Spleen (tissue), 11 donors: ENCODE data around the gene PRSS57. TPM values are rescaled to one million over a fixed set of nuclear protein-coding genes. Genes with fewer than 3 reads are reported as not detected.

Experiments used
- DNase-seq: peaks from one replicate; pipeline ENCODE4 v3.0.0-alpha.2; 2020
- H3K27ac ChIP-seq, 8 donors: fragments of 200-600 bp; sonication (generic) in 7 of 8; 1 replicate in 4 of 8; 2 replicates in 4 of 8; pipeline versions ENCODE4 v1.5.0 to v1.8.0; 2016 to 2021; ENCODE audit warnings: inconsistent platforms in 4 of 8, mild to moderate bottlenecking in 4 of 8, moderate library complexity in 1 of 8
- H3K27me3 ChIP-seq, 7 donors: fragments of 200-600 bp; sonication (generic) in 6 of 7; replicated peaks in 1 of 7; 1 replicate in 4 of 7; 2 replicates in 3 of 7; pipeline versions ENCODE4 v1.5.0 to v1.8.0; 2016 to 2021; ENCODE audit warnings: inconsistent platforms in 3 of 7, mild to moderate bottlenecking in 1 of 7
- H3K36me3 ChIP-seq, 6 donors: fragments of 200-600 bp; sonication (generic) in 5 of 6; 1 replicate in 4 of 6; 2 replicates in 2 of 6; pipeline versions ENCODE4 v1.5.0 to v1.8.0; 2016 to 2021; ENCODE audit warnings: inconsistent platforms in 2 of 6
- H3K4me1 ChIP-seq, 6 donors: fragments of 200-600 bp; sonication (generic) in 5 of 6; 1 replicate in 3 of 6; 2 replicates in 3 of 6; pipeline versions ENCODE4 v1.5.0 to v1.8.0; 2016 to 2021; ENCODE audit warnings: inconsistent platforms in 3 of 6
- H3K4me3 ChIP-seq, 8 donors: fragments of 200-600 bp; sonication (generic) in 7 of 8; 1 replicate in 4 of 8; 2 replicates in 4 of 8; pipeline versions ENCODE4 v1.5.0 to v1.8.0; 2016 to 2021; ENCODE audit warnings: inconsistent platforms in 4 of 8, mild to moderate bottlenecking in 4 of 8, moderate library complexity in 2 of 8
- H3K9me3 ChIP-seq, 8 donors: fragments of 200-600 bp; sonication (generic) in 7 of 8; 1 replicate in 4 of 8; 2 replicates in 4 of 8; pipeline versions ENCODE4 v1.5.0 to v1.8.0; 2016 to 2021; ENCODE audit warnings: inconsistent platforms in 4 of 8
- POLR2A ChIP-seq, 3 donors: fragments of 450-650 bp; IDR thresholded peaks; one replicate each; pipeline ENCODE4 v1.5.1; 2017; ENCODE audit warnings: antibody characterized with exemption in 3 of 3, mild to moderate bottlenecking in 1 of 3
- POLR2AphosphoS5 ChIP-seq, 3 donors: sonication (generic); formaldehyde crosslinking; IDR thresholded peaks; one replicate each; pipeline ENCODE4 v1.5.1; 2017; ENCODE audit warnings: antibody characterized with exemption in 3 of 3
- WGBS, 5 donors: extraction: QIAGEN DNeasy Blood & Tissue Kit in 3 of 5; methylation state at CpG; one replicate each; pipeline versions ENCODE4 v1.1.5 to v1.1.7; 2013 to 2018; 5-methylcytosine and 5-hydroxymethylcytosine counted together
- intact Hi-C: fragments of 100-400 bp; cut with DNase I; formaldehyde crosslinking; loops from one replicate; pipeline ENCODE4 v1.15.0; 2023; ENCODE audit warnings: low total_unique reads
- polyA plus RNA-seq, 3 donors: library from polyadenylated mRNA; stranded (reverse); fragments of 200-250 nt; gene quantifications; one replicate each; pipeline ENCODE4 v1.2.1, GENCODE V29; 2013
- total RNA-seq, 7 donors: library from RNA; depleted of rRNA in 3 of 7; stranded (reverse); fragments of >200 nt in 3 of 7; fragmentation: NEBNext Ultra II Directional in 4 of 7; extraction: Animal tissue kit (Norgen Biotek cat#: 25700) in 4 of 7; gene quantifications; one replicate each; pipeline versions ENCODE4 v1.1.0 to v1.2.1, GENCODE V29; 2016 to 2021
- TF ChIP-seq, protein P1 (sequence below), 11 experiments: fragments of 200-600 bp in 7 of 11; fragments of 450-650 bp in 4 of 11; sonication (generic) in 4 of 11; IDR thresholded peaks in 8 of 11; conservative IDR thresholded peaks in 3 of 11; 1 replicate in 7 of 11; 2 replicates in 4 of 11; pipeline versions ENCODE4 v1.4.0 to v1.8.0; 2016 to 2021; ENCODE audit warnings: antibody characterized with exemption in 11 of 11, inconsistent platforms in 4 of 11, mild to moderate bottlenecking in 1 of 11
- donor health status: healthy with polysubstance abuse.
- donor health status: DM: no; HTN: no; CAD: no; lungs with moderate emphysema.
- donor health status: DM: no; HTN: no; CAD: no.
- donor health status: Bipolar disorder and iron deficiency.
- donor health status: healthy.
- donor health status: DM: no; HTN: no; CAD: no.
- donor health status: DM: yes; HTN: yes; CAD: no.

PRSS57 gene
- total and polyA plus RNA-seq, 10 donors: 0.24 to 2.5 (median 0.54) TPM; not detected in 2

DNA sequence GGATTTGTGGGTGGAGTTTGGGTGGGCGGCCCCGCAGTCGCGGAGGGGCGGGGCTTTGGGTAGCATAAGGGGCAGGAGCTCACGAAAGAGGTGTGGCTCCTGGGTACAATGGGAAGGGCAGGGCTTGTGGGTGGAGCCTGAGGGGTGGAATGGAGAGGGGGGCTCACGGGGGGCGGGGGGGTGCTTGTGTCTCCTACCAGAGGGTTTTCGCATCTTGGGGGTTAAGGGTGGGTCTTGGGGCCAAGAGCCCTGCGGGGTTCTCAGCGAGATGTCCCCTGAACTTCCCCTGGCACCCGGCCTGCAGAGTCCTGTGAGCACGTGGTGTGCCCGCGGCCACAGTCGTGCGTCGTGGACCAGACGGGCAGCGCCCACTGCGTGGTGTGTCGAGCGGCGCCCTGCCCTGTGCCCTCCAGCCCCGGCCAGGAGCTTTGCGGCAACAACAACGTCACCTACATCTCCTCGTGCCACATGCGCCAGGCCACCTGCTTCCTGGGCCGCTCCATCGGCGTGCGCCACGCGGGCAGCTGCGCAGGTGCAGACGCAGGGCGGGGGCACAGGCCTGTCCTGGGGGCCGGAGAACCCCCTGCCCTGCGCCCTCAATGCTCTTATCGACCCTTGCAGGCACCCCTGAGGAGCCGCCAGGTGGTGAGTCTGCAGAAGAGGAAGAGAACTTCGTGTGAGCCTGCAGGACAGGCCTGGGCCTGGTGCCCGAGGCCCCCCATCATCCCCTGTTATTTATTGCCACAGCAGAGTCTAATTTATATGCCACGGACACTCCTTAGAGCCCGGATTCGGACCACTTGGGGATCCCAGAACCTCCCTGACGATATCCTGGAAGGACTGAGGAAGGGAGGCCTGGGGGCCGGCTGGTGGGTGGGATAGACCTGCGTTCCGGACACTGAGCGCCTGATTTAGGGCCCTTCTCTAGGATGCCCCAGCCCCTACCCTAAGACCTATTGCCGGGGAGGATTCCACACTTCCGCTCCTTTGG is 13.9 kb downstream of the PRSS57 start:
- H3K27ac ChIP-seq: peak overlapping the region in 7 of 8 donors; percentile 84 to 95 (median 91)

DNA sequence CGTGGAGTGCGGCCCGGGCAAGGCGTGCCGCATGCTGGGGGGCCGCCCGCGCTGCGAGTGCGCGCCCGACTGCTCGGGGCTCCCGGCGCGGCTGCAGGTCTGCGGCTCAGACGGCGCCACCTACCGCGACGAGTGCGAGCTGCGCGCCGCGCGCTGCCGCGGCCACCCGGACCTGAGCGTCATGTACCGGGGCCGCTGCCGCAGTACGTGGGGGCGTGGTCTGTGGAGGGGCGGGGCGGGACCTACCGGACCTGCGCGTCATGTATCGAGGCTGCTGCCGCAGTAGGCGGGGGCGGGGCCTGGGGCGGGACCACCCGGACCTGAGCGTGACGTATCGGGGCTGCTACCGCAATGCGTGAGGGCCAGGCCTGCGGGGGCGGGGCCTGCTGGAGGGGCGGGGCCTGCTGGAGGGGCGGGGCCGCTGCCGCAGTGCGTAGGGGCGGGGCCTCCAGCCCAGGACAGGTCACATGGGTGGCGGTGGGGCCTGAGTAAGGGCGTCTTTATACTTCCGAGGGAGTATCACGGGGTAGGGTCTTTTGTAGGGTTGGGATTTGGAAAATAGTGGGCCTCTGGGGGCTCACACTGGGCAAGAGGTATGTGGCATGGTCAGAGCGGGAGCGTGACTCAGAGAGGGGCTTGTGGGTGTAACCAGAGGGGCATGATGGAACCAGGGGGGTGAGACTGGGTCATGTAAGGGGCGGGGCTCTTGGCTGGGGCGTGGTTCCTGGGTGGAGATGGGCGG is 14.8 kb downstream of the PRSS57 start:
- peak; percentile 100 for DNase-seq
- WGBS, 5 donors: 0 to 1% (median 0%) methylated on average over 12 to 70 of the region's 70 CpGs
- Histone ChIP-seq H3K4me1 (peaks cover 5 to 56% (median 43%) of the 10 kb centered on the region in 6 donors), H3K36me3 (no peaks in the 10 kb centered on the region), H3K9me3 (no peaks in the 10 kb centered on the region), H3K4me3 (peak overlapping the region; percentile 50 to 98 (median 69)), H3K27ac (peak overlapping the region; percentile 81 to 95 (median 90)), H3K27me3 (peaks cover 0 to 27% (median 17%) of the 10 kb centered on the region in 7 donors)
- TF ChIP-seq POLR2A (IDR thresholded peaks at IDR 0.05) (peak in 1 of 3 donors; percentile 25), POLR2AphosphoS5 (IDR thresholded peaks at IDR 0.05) (peak; percentile 85 to 92 (median 89))
- TF ChIP-seq, protein P1, sequence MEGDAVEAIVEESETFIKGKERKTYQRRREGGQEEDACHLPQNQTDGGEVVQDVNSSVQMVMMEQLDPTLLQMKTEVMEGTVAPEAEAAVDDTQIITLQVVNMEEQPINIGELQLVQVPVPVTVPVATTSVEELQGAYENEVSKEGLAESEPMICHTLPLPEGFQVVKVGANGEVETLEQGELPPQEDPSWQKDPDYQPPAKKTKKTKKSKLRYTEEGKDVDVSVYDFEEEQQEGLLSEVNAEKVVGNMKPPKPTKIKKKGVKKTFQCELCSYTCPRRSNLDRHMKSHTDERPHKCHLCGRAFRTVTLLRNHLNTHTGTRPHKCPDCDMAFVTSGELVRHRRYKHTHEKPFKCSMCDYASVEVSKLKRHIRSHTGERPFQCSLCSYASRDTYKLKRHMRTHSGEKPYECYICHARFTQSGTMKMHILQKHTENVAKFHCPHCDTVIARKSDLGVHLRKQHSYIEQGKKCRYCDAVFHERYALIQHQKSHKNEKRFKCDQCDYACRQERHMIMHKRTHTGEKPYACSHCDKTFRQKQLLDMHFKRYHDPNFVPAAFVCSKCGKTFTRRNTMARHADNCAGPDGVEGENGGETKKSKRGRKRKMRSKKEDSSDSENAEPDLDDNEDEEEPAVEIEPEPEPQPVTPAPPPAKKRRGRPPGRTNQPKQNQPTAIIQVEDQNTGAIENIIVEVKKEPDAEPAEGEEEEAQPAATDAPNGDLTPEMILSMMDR (IDR thresholded peaks at IDR 0.05 in 8 of 11, conservative IDR thresholded peaks at IDR 0.05 in 3 of 11): peak in 9 of 11 experiments; percentile 21 to 78 (median 60)
- intact Hi-C loops: no loop called here

More for the DNA sequence above, 13.9 kb downstream of the PRSS57 start:
- Histone ChIP-seq H3K4me1 (peaks cover 5 to 48% (median 37%) of the 10 kb centered on the region in 6 donors), H3K4me3 (peak overlapping the region in 6 of 8 donors; percentile 23 to 98 (median 77)), H3K27me3 (peaks cover 0 to 18% (median 10%) of the 10 kb centered on the region in 7 donors), H3K36me3 (no peaks in the 10 kb centered on the region), H3K9me3 (no peaks in the 10 kb centered on the region)
- intact Hi-C loops: no loop called here
- TF ChIP-seq POLR2A (IDR thresholded peaks at IDR 0.05) (no peak), POLR2AphosphoS5 (IDR thresholded peaks at IDR 0.05) (peak in 1 of 3 donors; percentile 68)
- WGBS, 5 donors: 34 to 53% (median 41%) methylated on average over 44 to 54 of the region's 54 CpGs
- peak; percentile 93 for DNase-seq

DNA sequence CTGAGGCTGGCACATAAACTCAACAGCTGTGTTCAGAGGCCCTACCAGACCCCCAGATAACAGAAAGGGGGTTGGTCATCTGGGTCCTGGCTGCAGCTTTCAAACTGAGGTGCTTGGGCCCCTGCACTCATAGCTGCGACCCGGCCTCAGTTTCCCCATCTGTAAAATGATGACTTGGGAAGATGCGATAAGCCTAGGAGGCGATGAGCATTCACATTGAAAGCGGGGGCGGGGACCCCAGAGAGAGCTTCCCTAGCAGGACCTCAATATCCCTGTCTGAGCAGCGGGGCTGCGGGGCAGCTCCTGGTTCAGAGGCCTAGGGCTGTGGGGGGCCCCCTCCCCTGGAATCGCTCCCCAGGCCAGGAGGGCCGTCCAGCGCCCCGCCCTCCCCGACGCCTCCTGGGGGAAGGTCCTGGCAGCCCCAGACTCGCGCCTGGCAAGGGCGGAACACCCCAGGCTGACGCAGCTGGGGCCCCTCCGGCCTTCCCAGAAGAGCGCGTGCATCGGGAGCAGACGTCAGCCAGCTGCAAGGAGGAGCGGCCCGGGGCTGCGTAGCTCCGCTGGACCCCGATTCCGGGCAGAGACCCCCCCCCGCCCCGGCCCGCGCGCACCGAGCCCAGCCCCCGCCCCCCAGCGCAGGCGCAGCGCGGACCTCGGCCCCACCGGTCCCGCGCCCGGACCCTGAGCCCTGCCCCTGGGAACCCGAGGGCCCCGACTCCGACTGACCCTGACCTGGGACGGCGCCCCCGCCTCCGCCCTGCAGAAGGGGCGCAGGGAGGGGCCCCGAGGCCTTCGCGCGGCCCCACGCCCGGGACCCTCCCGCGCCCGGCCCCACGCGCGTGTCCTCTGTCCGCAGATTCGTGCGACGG is 15.6 kb downstream of the PRSS57 start:
- Histone ChIP-seq H3K9me3 (no peaks in the 10 kb centered on the region), H3K4me3 (peak overlapping the region; percentile 50 to 98 (median 69)), H3K4me1 (peaks cover 5 to 64% (median 47%) of the 10 kb centered on the region in 6 donors), H3K27ac (peak overlapping the region; percentile 81 to 95 (median 90)), H3K36me3 (no peaks in the 10 kb centered on the region), H3K27me3 (peaks cover 0 to 35% (median 21%) of the 10 kb centered on the region in 7 donors)
- intact Hi-C loops: no loop called here
- TF ChIP-seq POLR2AphosphoS5 (IDR thresholded peaks at IDR 0.05): peak in 2 of 3 donors; percentile 4 to 25
- TF ChIP-seq POLR2A (IDR thresholded peaks at IDR 0.05): no peak
- 4 to 50% (median 8%) methylated on average over 2 to 69 of the region's 69 CpGs for WGBS, 5 donors
- peak; percentile 90 for DNase-seq

DNA sequence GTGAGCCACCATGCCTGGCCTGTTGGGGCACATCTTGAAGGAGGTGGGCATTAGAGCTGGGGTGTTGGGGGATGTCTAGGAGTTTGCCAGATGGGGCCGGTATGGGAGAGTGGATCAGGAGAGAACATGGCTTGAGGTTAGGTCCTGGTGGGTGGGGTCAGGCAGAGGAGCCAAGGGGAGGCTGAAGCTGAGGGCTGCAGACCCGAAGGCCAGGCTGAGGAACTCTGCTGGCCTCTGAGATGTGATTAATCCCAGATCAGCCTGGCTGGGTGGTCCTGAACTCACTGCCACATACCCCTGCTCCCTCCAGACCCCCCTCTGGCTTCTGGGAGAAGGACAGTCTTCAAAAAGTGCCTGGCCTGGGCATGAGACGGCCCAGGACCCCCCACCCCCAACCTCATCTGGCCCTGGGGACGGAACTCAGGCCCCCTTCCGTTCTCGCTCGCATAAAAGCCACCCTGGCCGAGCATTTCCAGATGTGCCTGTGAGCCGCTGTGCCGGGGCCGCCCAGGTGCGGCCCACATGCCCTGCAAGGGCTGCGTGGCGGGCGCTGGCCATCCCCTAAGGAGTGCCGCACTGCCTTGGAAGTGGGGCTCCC is 16.4 kb downstream of the PRSS57 start:
- DNase-seq: no peak

More for the DNA sequence above, 16.4 kb downstream of the PRSS57 start:
- H3K27ac ChIP-seq: peak overlapping the region in 3 of 8 donors; percentile 93 to 95 (median 93)
- peaks cover 5 to 71% (median 50%) of the 10 kb centered on the region in 6 donors for H3K4me1 ChIP-seq
- WGBS, 5 donors: 93 to 99% (median 95%) methylated on average over 6 to 16 of the region's 16 CpGs
- intact Hi-C loops: no loop called here
- TF ChIP-seq, protein P1 (IDR thresholded peaks at IDR 0.05 in 8 of 11, conservative IDR thresholded peaks at IDR 0.05 in 3 of 11): no peak
- no peak for TF ChIP-seq POLR2AphosphoS5 (IDR thresholded peaks at IDR 0.05)
- no peak for TF ChIP-seq POLR2A (IDR thresholded peaks at IDR 0.05)
- peak overlapping the region in 4 of 8 donors; percentile 73 to 98 (median 83) for H3K4me3 ChIP-seq
- H3K36me3 ChIP-seq: no peaks in the 10 kb centered on the region
- peaks cover 0 to 43% (median 26%) of the 10 kb centered on the region in 7 donors for H3K27me3 ChIP-seq
- H3K9me3 ChIP-seq: no peaks in the 10 kb centered on the region
